AG09319 (cell line): ENCODE data around the gene LTBP2.

Experiments used
- DNase-seq: peaks from one replicate; pipeline ENCODE4 v3.0.0-alpha.2; 2010; ENCODE audit warnings: low read depth; ENCODE audit errors: extremely low read depth
- TF ChIP-seq, protein P1 (sequence below): IDR thresholded peaks from 2 replicates; pipeline ENCODE4 v1.5.1; 2011; ENCODE audit warnings: low read depth, mild to moderate bottlenecking, inconsistent platforms, low read length, moderate library complexity

LTBP2 gene

GRCh38 chr14:74524812-74525135 is 87.3 kb downstream of the LTBP2 start:
- no peak for DNase-seq
- TF ChIP-seq, protein P1, sequence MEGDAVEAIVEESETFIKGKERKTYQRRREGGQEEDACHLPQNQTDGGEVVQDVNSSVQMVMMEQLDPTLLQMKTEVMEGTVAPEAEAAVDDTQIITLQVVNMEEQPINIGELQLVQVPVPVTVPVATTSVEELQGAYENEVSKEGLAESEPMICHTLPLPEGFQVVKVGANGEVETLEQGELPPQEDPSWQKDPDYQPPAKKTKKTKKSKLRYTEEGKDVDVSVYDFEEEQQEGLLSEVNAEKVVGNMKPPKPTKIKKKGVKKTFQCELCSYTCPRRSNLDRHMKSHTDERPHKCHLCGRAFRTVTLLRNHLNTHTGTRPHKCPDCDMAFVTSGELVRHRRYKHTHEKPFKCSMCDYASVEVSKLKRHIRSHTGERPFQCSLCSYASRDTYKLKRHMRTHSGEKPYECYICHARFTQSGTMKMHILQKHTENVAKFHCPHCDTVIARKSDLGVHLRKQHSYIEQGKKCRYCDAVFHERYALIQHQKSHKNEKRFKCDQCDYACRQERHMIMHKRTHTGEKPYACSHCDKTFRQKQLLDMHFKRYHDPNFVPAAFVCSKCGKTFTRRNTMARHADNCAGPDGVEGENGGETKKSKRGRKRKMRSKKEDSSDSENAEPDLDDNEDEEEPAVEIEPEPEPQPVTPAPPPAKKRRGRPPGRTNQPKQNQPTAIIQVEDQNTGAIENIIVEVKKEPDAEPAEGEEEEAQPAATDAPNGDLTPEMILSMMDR, result no peak

- no peak for DNase-seq
- TF ChIP-seq, protein P1, result no peak
These were observed 87.8 kb downstream of the LTBP2 start for GRCh38 chr14:74524076-74524811.

GRCh38 chr14:74522740-74523139 is 89.3 kb downstream of the LTBP2 start:
- no peak for DNase-seq
- TF ChIP-seq, protein P1, result no peak

DNA sequence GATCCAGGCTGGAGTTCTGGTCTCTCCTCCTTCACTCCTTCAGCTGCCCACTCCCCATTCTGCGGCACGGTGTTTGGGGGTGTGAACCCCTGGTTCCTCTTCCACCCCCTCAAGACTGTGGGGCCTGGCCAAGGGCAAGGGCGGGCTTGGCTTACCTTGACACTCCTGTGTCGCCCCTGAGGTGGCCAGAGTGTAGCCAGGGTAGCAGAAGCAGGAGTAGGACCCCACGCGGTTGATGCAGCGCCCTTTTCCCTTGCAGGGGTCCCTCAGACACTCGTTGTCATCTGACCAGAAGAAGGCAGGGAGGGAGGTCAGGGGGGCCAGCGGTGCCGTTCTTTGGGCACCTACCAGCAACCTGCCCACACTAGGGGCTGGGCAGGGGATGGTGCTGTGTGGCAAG is 90.3 kb downstream of the LTBP2 start:
- TF ChIP-seq, protein P1, result no peak
- no peak for DNase-seq

- TF ChIP-seq, protein P1, result no peak
- no peak for DNase-seq
These were observed 92.5 kb downstream of the LTBP2 start for GRCh38 chr14:74519316-74520074.

GRCh38 chr14:74518221-74518620 is 93.8 kb downstream of the LTBP2 start:
- TF ChIP-seq, protein P1, result no peak
- DNase-seq, result no peak

DNA sequence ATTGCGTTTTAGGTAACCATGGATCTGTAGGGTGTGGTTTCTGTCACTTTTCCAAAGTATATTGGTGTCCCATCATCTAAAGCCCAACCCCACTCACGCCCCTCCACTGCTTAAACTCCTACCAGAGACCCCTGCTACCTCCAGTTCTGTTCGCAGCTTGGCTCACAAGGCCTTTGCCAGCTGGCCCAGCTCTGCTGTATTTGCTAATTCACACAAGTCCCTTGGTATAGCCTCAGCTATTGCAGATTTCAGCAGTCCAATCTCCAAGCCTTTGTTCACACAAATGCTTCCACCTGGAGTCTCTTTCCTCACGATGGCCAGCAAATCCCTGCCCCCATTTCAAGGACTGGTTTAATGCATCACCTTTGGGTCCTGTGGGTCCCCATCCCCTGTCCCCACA is 94.3 kb downstream of the LTBP2 start:
- no peak for DNase-seq
- TF ChIP-seq, protein P1, result no peak
